Measurements from ENCODE around the gene PDE6B. TPM values are rescaled to one million over a fixed set of nuclear protein-coding genes. Genes with fewer than 3 reads are reported as not detected.
"Not testable (repeated sequence)": the region's sequence is repeated elsewhere in the genome, so short reads cannot be mapped to it uniquely, and the experiment has no call there.

The PDE6B gene
- total RNA-seq, 1 donor from 2014 or later: 0.27 TPM

- peak; percentile 23 for DNase-seq (ENCODE audit: low read depth)
These were observed 31.3 kb downstream of the PDE6B start for GRCh38 chr4:656436-657337.

GRCh38 chr4:657338-657833 lies 32.0 kb downstream of the PDE6B start:
- DNase-seq (ENCODE audit: low read depth): no peak

- DNase-seq (ENCODE audit: low read depth): no peak
These were observed 32.7 kb downstream of the PDE6B start for GRCh38 chr4:657834-658667.

- no peak for DNase-seq (ENCODE audit: low read depth)
These were observed 33.6 kb downstream of the PDE6B start for GRCh38 chr4:658681-659667.

GRCh38 chr4:659851-660250 lies 34.5 kb downstream of the PDE6B start:
- DNase-seq (ENCODE audit: low read depth): no peak

GRCh38 chr4:660401-660800 lies 35.0 kb downstream of the PDE6B start:
- no peak for DNase-seq (ENCODE audit: low read depth)

- DNase-seq (ENCODE audit: low read depth): no peak
These were observed 35.9 kb downstream of the PDE6B start for GRCh38 chr4:661231-661630.

GRCh38 chr4:661881-662761 lies 36.7 kb downstream of the PDE6B start:
- no peak for DNase-seq (ENCODE audit: low read depth)

GRCh38 chr4:663046-663437 lies 37.7 kb downstream of the PDE6B start:
- DNase-seq (ENCODE audit: low read depth): no peak

GRCh38 chr4:663438-664428 lies 38.4 kb downstream of the PDE6B start:
- no peak for DNase-seq (ENCODE audit: low read depth)

- DNase-seq (ENCODE audit: low read depth): no peak
These were observed 39.4 kb downstream of the PDE6B start for GRCh38 chr4:664713-665231.

GRCh38 chr4:665381-665750 lies 40.0 kb downstream of the PDE6B start:
- DNase-seq (ENCODE audit: low read depth): no peak

GRCh38 chr4:665751-666435 lies 40.5 kb downstream of the PDE6B start:
- DNase-seq (ENCODE audit: low read depth): peak; percentile 26

- no peak for DNase-seq (ENCODE audit: low read depth)
These were observed 41.0 kb downstream of the PDE6B start for GRCh38 chr4:666436-666810.

- no peak for DNase-seq (ENCODE audit: low read depth)
These were observed 41.6 kb downstream of the PDE6B start for GRCh38 chr4:666822-667544.

- DNase-seq (ENCODE audit: low read depth): no peak
These were observed 42.2 kb downstream of the PDE6B start for GRCh38 chr4:667545-667925.

- not testable (repeated sequence) for DNase-seq (ENCODE audit: low read depth)
These were observed 42.8 kb downstream of the PDE6B start for GRCh38 chr4:668219-668618.
